ENCODE results near the gene IL20.

IL20 gene

GRCh38 chr1:206900149-206900548, 34.7 kb downstream of the IL20 start:
- DNase-seq (ENCODE audit: low read depth in 1 of 2, low spot score in 1 of 2) = no peak

GRCh38 chr1:206901944-206902343, 36.5 kb downstream of the IL20 start:
- DNase-seq (ENCODE audit: low read depth in 1 of 2, low spot score in 1 of 2) = no peak

GRCh38 chr1:206902702-206903101, 37.3 kb downstream of the IL20 start:
- no peak for DNase-seq (ENCODE audit: low read depth in 1 of 2, low spot score in 1 of 2)

GRCh38 chr1:206903687-206904086, 38.3 kb downstream of the IL20 start:
- DNase-seq (ENCODE audit: low read depth in 1 of 2, low spot score in 1 of 2) = no peak

GRCh38 chr1:206904423-206905142, 39.2 kb downstream of the IL20 start:
- DNase-seq (ENCODE audit: low read depth in 1 of 2, low spot score in 1 of 2) = no peak

GRCh38 chr1:206905295-206906164, 40.1 kb downstream of the IL20 start:
- DNase-seq (ENCODE audit: low read depth in 1 of 2, low spot score in 1 of 2) = no peak

- no peak for DNase-seq (ENCODE audit: low read depth in 1 of 2, low spot score in 1 of 2)
Measured at GRCh38 chr1:206907304-206907991, 42.0 kb downstream of the IL20 start.

GRCh38 chr1:206908038-206908437, 42.6 kb downstream of the IL20 start:
- no peak for DNase-seq (ENCODE audit: low read depth in 1 of 2, low spot score in 1 of 2)

- no peak for DNase-seq (ENCODE audit: low read depth in 1 of 2, low spot score in 1 of 2)
Measured at GRCh38 chr1:206909161-206909882, 43.9 kb downstream of the IL20 start.

GRCh38 chr1:206909883-206910318, 44.5 kb downstream of the IL20 start:
- DNase-seq (ENCODE audit: low read depth in 1 of 2, low spot score in 1 of 2) = no peak

GRCh38 chr1:206911064-206911663, 45.7 kb downstream of the IL20 start:
- DNase-seq (ENCODE audit: low read depth in 1 of 2, low spot score in 1 of 2) = no peak

GRCh38 chr1:206912445-206913095, 47.1 kb downstream of the IL20 start:
- no peak for DNase-seq (ENCODE audit: low read depth in 1 of 2, low spot score in 1 of 2)

- DNase-seq (ENCODE audit: low read depth in 1 of 2, low spot score in 1 of 2) = no peak
Measured at GRCh38 chr1:206913766-206914537, 48.5 kb downstream of the IL20 start.

GRCh38 chr1:206915030-206915735, 49.8 kb downstream of the IL20 start:
- DNase-seq (ENCODE audit: low read depth in 1 of 2, low spot score in 1 of 2) = no peak

- no peak for DNase-seq (ENCODE audit: low read depth in 1 of 2, low spot score in 1 of 2)
Measured at GRCh38 chr1:206916000-206916709, 50.7 kb downstream of the IL20 start.

- DNase-seq (ENCODE audit: low read depth in 1 of 2, low spot score in 1 of 2) = no peak
Measured at GRCh38 chr1:206918076-206918475, 52.7 kb downstream of the IL20 start.

All from stimulated activated CD4-positive, alpha-beta T cell treated with anti-CD3 and anti-CD28 coated beads, Interleukin-15, amount 100 ng/mL, for 1 hour (primary cell).